Osteocyte (in vitro differentiated cells): Measurements from ENCODE around the gene NFYC. TPM values are rescaled to one million over a fixed set of nuclear protein-coding genes. Genes with fewer than 3 reads are reported as not detected.

ENCODE experiments used
- DNase-seq: peaks from one replicate; pipeline ENCODE4 v3.0.0; 2021; ENCODE audit warnings: mixed read lengths; ENCODE audit not compliant: unreplicated experiment; ENCODE audit errors: extremely low spot score
- H3K27ac Mint-ChIP-seq: one replicate; pipeline ENCODE4 v1.8.0; 2021; ENCODE audit warnings: mild to moderate bottlenecking, mixed read lengths; ENCODE audit not compliant: unreplicated experiment
- H3K27me3 Mint-ChIP-seq: one replicate; pipeline ENCODE4 v1.8.0; 2021; ENCODE audit warnings: mixed read lengths; ENCODE audit not compliant: unreplicated experiment
- H3K36me3 Mint-ChIP-seq: one replicate; pipeline ENCODE4 v1.8.0; 2021; ENCODE audit warnings: mixed read lengths; ENCODE audit not compliant: unreplicated experiment
- H3K4me1 Mint-ChIP-seq: one replicate; pipeline ENCODE4 v1.8.0; 2021; ENCODE audit warnings: mixed read lengths; ENCODE audit not compliant: unreplicated experiment
- H3K4me3 Mint-ChIP-seq: one replicate; pipeline ENCODE4 v1.8.0; 2021; ENCODE audit warnings: mild to moderate bottlenecking, moderate library complexity, mixed read lengths; ENCODE audit not compliant: unreplicated experiment
- H3K9me3 Mint-ChIP-seq: one replicate; pipeline ENCODE4 v1.8.0; 2021; ENCODE audit warnings: mixed read lengths; ENCODE audit not compliant: unreplicated experiment
- CTCF ChIP-seq: fragments of 200-600 bp; sonication (generic); IDR thresholded peaks from 2 replicates; pipeline ENCODE4 v1.5.0; 2021; ENCODE audit warnings: antibody characterized with exemption, mild to moderate bottlenecking, moderate library complexity
- total RNA-seq: library from RNA; stranded (reverse); gene quantifications from 2 replicates; pipeline ENCODE4 v1.2.1, GENCODE V29; 2021

NFYC gene
- total RNA-seq, 1 donor from 2014 or later = 49.0 TPM

- no peak overlapping the region for H3K4me3 Mint-ChIP-seq
- H3K4me1 Mint-ChIP-seq = peaks cover 14% of the 10 kb centered on the region
- H3K36me3 Mint-ChIP-seq = peaks cover 45% of the 10 kb centered on the region
- H3K27ac Mint-ChIP-seq = no peak overlapping the region
- no peaks in the 10 kb centered on the region for H3K27me3 Mint-ChIP-seq
- no peak for TF ChIP-seq CTCF
- H3K9me3 Mint-ChIP-seq = no peaks in the 10 kb centered on the region
- no peak for DNase-seq
Observed at GRCh38 chr1:40738831-40739230, 47.3 kb downstream of the NFYC start.

- H3K27me3 Mint-ChIP-seq = no peaks in the 10 kb centered on the region
- no peak overlapping the region for H3K27ac Mint-ChIP-seq
- H3K9me3 Mint-ChIP-seq = no peaks in the 10 kb centered on the region
- peaks cover 14% of the 10 kb centered on the region for H3K4me1 Mint-ChIP-seq
- DNase-seq = no peak
- peaks cover 45% of the 10 kb centered on the region for H3K36me3 Mint-ChIP-seq
- no peak overlapping the region for H3K4me3 Mint-ChIP-seq
- no peak for TF ChIP-seq CTCF
Observed at GRCh38 chr1:40739455-40740008, 48.0 kb downstream of the NFYC start.

- Mint-ChIP-seq H3K36me3 (peaks cover 51% of the 10 kb centered on the region), H3K27me3 (no peaks in the 10 kb centered on the region), H3K9me3 (no peaks in the 10 kb centered on the region), H3K27ac (no peak overlapping the region), H3K4me3 (no peak overlapping the region), H3K4me1 (peaks cover 17% of the 10 kb centered on the region)
- TF ChIP-seq CTCF = no peak
- no peak for DNase-seq
Observed at GRCh38 chr1:40740039-40740996, 48.8 kb downstream of the NFYC start.

- peaks cover 48% of the 10 kb centered on the region for H3K36me3 Mint-ChIP-seq
- peaks cover 17% of the 10 kb centered on the region for H3K4me1 Mint-ChIP-seq
- H3K9me3 Mint-ChIP-seq = no peaks in the 10 kb centered on the region
- H3K27me3 Mint-ChIP-seq = no peaks in the 10 kb centered on the region
- no peak for TF ChIP-seq CTCF
- no peak for DNase-seq
- no peak overlapping the region for H3K27ac Mint-ChIP-seq
- H3K4me3 Mint-ChIP-seq = no peak overlapping the region
Observed at GRCh38 chr1:40740997-40741736, 49.7 kb downstream of the NFYC start.
